Kidney glomerular epithelial cell (primary cell): ENCODE results near the gene ZBTB9.
A peak's percentile ranks its signal among the peaks of the same experiment; 100 is the strongest.

Experiments
- DNase-seq: peaks from one replicate; lab custom pipeline; 2025; lab: John Stamatoyannopoulos, UW

The ZBTB9 gene

DNA sequence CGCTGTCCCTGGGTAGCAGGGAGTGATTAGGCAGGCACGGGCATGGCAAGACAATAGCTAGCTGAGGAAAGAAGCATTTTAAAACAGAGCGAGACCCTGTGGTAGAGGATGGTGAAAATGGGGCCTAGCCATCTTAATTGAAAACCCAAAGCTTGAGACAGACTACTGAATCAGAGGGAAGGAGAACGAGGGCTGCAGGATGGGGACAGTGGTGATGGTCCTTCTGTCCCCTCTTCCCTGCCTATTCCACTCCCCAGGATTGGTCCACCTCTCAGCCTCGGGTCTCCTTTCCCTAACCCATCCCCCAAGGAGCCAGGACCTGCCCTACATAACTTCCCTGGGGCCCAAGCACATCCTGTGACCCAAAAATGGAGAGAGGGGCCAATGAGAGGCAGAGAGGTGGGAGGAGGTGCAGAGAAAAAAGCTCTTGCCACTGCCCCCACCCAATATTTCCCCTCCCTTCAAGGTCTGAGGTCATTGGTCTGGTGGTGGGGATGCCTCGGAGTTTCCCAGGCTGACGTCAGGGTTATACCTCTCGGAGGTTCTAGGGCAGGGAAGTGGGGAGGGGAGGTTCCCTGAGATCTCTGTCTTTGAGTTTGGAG lies 35.6 kb upstream of the ZBTB9 start:
- no peak for DNase-seq

DNA sequence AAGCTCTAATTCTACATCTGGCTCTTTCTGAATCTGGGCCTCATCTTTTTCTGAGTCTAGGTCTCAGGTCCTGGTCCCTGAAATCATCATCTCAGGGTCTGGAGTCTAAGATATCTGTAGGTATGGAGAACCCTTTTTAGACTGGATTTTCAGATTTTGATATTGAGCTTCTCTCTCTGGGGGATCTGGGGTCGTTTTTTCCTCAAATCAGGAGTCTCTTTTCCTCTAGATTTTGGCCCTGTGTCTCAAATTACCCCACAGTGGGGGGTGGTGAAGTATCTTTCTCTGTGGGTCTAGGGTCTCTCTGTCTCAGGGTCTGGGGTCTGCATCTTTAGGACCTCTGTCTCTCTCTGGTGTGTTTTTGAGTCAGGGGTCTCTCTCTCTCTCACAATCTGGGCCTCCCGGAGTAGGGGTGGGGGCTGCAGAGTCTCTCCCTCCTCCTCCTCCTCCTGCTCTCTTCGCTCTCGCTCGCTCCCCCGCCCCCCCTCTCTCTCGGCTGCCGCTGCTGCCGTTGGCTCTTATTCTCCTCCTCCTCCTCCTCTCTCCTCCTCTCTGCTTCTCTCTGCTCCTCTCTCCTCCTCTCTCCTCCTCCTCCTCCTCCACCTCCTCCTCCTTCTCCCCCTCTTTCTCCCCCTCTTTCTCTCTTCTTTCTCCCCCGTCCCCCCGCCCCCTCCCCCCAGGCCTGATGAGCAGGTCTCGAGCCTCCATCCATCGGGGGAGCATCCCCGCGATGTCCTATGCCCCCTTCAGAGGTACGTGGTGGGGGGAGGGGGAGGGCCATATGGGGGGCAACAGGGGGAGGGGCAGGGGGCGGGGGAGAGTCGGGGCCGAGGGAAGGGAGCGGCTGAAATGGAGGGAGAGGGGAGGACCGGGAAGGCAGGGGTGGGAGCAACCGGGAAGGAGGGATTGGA lies 34.5 kb upstream of the ZBTB9 start, which contains the start of gene SYNGAP1:
Gene SYNGAP1 (plus strand): TSS at position 486 of the 911 bp plus-strand sequence. CDS start 200 bp downstream, at position 686.
- DNase-seq = no peak

DNA sequence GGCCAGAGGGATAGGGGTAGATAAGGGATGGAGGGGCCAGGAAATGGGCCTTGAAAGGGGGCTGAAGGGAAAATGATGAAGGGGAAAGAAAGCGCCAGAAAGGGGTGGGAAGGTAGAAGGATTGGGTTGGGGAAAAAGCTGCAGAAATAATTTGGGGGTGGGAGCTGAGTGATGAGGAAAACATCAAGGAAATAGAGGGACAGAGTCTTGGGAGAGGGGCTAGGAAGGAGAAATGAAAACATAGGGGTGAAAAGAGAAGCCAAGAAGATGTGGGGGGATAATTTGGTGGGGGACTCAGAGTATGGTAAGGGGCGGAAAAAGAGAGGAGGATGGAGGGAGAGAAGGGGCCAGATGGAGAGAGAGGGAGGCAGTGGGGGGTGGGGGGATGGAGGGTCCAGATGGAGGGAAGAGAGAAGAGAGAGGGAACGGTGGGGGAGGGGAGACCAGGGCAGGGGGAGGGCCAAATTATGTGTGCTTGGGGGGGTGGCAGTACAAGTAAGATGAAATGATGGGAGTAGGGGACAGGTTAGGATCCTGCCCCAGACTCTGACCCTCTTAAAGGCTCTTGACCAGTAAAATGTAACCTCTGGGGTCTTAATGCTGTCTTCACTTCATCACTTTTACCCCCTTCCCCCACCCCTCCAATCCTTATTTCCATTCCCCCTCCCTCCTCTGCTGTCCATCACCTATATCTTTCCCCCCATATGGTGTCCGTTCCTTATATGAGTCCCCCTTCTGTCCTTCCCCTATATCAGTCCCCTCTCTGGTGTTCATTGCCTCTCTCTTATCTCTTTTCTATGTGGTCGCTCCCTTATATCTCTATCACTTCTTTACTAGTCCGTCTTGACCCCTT lies 33.7 kb upstream of the ZBTB9 start:
- no peak for DNase-seq

DNA sequence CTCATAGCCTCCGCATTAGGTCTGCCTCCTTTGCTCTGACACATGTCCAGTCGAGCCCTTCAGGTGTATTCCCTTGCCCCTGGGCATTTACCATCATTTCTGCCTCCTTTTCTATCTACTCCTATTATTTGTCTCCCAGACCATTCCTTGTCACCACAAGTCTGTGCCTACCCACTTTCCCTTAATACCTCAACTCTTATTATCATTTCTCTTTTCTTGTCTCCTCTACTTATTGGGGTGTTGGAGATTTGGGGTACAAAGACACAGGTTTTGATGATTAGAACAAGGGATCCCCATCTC lies 33.1 kb upstream of the ZBTB9 start:
- DNase-seq = no peak

DNA sequence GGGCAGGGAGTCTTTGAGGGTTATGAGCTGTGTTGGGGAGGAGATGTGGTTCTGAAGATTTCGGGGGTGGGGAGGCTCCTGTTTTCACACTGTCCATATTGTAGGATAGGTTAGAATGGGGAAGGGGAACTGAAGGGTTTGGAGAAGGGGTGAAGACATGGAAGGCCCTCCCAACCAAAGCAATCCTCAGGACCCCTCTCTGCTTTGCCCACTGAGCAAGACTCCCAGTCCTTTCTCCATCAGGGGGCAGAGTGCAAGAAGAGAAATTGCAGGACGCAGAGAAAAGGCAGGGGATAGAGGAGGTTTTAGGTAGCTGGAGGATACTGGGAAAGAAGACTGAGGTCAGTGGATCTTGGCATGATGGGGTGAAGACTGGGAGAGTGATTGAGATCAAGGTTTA lies 30.6 kb upstream of the ZBTB9 start:
- DNase-seq = no peak

DNA sequence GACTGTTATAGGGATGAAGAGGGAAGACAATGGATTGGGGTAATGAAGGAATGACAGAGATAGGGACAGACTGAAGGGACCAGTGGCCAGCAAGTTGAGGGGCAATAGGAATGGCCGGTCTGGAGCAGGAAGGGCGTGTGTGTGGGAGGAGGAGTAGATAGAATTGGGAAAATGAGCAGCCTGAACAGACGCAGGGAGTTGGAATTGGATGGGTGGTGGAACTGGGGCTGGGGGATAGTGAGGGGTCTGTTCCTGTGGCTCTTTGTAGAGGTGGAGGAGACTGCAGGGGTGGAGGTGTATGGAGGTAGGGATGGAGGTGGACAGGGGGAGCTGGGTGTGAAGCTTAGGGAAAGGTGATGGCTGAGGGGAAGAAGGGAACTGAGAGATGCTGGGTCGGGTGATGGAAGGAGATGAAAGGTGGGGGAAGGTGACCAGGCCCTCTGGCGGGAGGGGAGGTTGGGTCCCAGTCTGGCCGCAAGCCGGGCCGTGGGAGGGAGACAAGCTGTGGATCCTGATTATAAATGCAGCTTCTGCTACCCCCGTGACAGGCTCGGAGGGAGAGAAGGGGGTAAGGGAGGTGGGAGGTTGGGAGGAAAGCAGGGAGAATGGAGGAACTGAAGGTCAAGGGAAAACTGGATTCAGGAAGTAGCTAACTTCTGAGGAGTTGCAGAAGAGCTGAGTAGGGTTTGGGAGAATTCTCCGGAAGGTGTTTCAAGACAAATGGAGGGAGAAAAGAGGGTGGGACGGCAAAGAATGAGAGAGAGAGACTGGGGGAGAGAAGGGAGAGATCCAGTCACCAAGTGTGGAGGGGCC lies 29.3 kb upstream of the ZBTB9 start:
- DNase-seq = no peak

DNA sequence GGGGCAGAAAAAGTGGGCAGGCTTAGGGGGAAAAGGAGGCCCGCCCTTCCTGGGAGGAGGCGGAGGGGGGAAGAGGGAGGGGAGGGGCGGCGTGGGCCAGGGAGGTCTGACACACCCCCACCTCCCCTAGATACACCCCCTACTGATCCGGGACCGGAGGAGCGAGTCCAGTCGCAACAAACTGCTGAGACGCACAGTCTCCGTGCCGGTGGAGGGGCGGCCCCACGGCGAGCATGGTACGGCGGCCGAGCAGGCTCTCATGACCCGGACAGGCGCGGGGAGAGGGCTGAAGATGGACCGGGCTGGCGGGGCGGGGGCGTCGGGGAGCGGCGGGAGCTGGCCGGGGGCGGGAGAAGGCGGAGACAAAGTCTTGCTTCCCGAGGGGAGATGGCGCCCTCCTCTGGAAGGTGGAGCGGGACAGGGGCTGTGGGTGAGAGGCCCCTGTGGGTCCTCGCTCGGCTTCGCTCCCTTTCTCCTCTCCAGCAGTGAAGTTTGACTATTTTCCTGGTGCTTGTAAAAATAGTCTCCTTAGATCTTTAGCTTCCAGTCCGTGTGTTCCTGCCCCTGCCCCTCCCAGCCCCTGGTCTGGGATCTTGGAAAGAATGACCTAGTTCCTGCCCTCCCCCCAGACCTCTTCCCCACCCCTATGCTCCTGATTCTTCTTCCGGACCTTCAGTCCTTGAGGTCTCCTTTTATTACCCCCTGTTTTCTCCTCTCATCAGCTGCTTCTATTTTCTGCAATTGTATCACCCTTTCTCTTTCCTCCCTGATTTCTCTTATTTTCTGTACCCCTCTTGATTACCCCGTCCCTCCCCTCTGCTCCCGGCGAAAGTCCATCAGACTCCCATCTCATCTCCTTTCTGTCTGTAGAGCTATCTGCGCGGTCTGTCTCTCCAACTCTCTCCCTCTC lies 28.5 kb upstream of the ZBTB9 start:
- DNase-seq = peak; percentile 87

DNA sequence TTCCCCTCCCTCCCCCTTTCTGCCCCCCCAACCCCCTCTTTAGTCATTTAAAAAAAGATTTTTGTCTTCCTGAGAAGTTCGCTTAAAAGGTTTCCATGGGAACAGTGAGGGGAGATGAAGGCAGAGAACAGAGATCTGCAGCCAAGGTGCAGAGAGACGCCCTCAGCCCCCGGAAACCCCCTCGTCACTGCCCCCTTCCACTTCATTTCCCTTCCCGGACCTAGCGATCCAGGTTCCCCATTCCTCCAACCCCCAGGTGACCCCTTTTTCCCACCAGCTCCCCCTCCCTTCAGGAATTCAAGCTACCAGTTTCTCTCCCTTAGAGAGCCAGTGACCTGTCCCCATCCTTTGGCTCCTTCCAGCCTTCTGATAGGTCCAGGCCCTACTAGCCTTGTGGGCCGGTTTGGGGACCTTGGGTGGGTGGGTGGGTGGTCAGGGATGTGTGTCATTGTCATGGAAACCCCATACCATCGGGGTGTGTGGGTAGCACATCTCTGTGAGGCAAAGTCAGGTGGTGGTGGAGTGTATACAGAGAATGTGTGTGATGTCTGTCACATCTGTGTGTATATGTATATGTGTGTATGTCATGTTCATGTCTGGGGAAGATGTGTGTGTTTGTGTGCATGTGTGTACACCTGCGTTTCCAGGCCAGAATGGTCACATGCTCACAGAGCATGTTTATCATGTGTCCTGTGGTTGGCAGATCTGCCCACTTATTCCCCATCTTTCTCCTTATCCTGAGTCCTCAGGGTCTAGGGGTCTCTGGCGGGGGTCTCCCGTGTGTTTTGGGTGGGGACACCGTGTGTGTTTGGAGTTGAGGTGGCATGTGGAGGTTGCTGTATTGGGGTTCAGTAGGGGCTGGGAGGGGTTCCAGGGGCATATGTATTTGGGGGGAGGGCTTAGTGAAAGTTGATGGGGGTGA lies 27.5 kb upstream of the ZBTB9 start:
- DNase-seq = no peak

DNA sequence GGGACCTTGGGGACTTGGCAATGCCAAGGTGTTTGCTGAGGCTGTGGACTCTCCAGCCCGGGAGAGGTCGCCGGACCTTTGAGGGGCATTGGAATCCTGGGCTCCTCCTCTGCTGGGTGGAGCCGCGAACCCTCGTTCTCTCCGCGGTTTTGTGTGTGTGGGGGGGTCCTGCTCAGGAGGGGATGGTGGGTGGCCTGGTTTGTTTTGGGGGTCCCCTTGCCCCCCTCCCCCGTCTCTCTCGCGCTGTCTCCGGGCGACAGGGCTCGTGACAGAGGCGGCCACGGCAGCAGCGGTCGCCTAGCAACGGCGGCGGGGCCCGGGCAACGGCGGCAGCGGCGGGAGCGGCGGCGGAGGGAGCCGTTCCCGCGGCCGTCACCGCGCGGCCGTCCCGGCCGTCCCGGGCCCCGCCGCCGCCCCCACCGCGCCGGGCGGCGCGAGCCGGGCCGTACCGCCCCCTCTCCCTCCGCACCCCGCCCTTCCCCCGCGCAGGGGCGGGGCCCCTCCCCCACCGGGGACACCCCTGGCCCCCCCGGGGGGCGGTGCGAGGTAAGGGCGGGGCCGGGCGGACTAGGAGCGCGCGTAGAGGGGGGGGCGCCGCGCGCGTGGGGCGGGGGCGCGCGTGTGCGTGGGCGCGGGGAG lies 26.7 kb upstream of the ZBTB9 start:
- no peak for DNase-seq

DNA sequence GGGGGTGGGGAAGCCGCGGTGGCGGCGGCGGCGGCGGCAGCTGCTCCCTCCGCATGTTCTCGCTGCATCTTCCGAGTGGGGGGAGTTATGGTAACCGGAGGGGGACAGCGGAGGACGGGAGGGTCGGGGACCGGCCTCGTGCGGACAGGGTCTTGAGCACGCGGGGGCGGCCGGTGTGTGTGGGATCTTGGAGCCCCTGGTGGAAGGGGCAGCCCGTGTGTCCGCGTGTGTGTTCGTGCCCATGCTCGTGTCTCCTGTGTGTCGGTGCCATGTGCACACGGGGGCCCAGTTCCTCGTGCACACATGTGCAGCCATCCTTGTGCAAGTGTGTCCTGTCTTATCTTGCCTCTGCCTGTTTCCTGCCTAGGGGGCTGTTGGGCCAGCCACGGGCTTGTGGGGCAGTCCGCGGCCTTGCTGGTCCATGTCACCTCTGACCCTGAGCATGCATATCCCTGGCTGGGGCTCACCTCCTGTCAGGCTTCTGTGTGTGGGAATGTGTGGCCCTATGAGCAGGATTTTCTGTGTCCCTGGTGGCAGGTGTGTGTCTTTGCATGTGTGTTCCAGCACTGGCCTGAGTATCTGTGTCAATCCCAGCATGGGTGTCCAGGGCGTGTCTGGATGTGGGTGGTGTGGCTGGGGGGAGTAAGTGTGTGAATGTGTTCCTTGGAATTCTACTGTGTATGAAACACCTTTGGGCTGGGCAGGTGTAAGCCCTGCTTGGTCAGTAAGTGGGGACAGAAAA lies 26.0 kb upstream of the ZBTB9 start:
- peak; percentile 15 for DNase-seq

DNA sequence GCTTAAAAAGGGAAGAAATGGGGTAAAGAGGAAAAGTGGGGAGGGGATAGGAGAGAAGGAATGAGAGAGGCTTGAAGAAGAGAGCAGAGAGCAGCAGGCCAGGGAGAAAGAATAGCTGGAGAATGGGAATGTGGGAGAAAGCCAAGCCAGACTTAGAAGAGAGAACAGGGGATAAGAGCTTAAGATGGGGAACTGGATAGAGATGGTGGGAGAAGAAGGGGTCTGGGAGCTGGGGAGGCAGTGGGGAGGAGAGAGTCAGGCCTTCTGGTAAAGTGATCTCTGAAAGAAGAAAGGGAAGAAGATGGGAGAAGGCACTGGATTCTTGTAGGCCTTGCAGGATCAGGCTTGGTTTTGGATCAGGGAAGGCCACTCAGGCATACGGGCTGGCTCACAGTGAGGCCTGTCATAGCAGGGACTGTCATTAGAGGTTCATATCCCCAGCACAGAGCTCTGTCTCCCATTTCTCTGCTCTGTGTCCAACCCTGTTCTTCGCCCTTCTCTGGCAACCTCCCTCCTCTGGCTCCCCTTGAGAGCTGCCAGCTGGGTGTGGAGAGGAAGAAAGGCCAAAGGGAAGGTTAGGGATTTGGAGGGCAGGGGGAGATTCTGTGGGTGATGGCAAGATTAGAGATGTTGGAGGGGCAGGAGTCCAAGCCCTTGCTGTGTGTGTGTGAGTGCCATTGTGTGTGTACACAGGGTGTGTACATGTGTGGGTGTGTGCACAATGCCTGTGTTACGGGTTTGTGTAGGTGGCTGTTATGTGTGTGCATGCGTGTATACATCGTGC lies 25.2 kb upstream of the ZBTB9 start:
- no peak for DNase-seq

DNA sequence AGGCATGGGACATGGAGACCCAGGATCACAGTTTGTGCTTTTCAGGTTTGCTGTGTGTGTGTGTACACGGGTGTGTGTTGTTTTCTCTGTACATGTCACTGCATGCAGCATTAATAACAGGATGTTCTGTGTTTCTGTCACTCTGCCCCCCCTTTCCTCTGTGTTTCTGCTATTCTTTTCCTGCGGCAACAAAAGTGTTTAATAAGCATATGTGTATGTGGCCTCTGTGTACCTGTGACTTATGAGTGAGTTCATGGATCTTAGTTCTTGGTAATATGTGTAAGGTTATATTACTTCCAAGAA lies 24.7 kb upstream of the ZBTB9 start:
- no peak for DNase-seq

DNA sequence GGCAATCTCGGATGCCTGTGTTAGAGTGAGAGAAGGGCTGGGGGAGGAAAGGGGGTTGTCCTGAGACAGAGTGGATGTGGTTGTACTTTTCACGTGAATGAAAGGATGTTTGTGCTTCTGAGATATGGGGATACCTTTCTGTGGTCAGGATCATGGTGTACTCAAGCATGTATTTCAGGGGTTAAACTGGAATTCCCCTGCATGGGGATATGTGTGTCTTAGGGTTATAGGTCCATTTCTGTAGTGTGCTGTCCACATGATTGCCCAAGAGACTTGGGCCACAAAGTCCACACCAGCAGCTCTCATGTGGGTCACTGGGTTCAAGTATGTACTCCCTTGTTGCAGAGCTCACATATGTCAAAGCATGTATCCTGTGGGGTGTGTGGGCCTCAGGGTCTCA lies 24.0 kb upstream of the ZBTB9 start:
- DNase-seq = no peak

DNA sequence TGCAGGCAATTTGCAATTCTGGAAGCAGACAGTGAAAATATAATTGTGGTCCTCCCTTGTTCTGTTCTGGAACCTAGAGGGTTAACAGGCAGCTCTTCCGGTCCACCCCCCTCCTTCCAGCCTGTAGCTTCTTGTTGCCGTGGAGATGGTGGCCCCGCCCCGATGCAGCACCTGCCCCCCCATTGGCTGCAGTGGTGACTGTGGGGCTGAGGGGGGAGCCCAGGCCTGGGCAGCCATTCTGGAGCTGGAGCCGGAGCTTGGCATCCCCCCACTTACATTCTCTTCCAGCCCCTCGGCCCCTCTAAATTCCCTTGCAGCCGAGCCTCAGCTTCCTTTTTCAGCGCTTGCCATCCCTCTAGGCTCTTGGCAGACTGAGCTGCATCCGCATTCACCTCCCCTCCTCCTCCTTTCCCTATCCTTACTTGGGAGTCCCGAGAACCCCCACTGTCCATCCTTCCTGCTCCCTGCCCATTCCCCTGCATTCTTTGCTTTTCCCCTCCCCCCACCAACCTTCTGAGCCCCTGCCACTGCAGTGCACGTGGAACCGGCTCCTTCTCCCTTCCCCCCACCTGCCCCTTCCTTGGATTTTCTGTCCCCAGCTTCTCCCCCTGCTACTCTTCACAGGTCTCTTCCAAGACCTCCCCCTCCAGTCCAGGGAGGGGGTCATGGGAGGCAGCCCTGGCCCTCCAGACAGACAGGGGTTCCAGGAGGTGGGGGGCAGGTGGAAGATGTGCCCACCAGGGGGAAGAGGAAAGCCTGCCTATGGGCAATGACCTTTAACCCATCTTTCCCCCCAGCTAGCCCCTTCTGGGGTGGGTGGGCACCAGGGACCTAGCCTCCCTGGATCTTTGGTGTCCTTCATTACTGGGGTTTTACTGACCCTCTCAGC lies 23.1 kb upstream of the ZBTB9 start:
- DNase-seq = peak; percentile 38

DNA sequence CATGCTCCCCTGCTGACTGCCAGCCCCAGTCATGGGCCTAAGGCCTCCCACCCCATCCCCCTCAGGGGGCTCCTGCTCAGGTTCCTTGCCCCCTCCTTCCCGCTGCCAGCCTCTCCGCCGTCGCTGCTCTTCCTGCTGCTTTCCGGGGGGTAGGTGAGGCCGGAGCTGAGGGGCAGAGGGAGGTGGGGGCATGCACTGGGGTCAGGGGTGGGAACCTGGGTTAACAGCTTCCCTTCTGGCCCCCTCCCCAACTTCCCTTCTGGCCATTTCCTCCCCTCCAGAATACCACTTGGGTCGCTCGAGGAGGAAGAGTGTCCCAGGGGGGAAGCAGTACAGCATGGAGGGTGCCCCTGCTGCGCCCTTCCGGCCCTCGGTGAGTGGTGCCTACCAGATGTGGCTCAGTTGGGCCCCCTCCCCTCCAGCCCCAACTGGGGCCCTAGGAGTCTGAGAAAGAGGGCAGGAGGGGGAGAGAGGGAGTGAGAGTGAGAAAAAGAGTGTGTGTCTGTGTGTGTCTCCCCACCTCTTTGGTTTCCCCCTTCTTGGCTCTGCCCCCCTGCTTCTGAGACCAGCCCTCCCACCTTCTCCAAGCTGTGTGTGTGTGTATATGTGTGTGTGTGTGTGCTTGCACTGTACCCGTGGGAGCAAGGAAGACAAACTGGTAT lies 22.4 kb upstream of the ZBTB9 start:
- DNase-seq = no peak

DNA sequence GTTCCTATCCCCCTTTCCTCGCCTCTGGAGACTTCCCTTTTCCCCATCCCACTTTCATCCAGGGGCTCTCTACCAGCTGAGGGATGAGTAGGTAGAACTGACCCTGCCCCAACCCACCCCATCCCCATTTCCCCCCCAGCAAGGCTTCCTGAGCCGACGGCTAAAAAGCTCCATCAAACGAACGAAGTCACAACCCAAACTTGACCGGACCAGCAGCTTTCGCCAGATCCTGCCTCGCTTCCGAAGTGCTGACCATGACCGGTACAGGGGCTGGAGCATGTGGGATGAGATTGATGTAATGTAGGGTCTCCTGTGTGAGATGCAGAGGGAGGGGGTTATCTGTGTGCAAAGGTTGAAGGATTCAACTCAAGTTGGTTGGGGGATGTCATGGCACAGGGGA lies 21.8 kb upstream of the ZBTB9 start:
- no peak for DNase-seq
